ENCODE measurements around the gene GAL3ST1.
"Not testable (repeated sequence)": the region's sequence is repeated elsewhere in the genome, so short reads cannot be mapped to it uniquely, and the experiment has no call there.

Gene GAL3ST1

GRCh38 chr22:30547188-30547587 is 27.3 kb downstream of the GAL3ST1 start:
- TF ChIP-seq CTCF (IDR thresholded peaks at IDR 0.05; ENCODE audit: low read depth, low read length, missing control alignments), result no peak
- no peak overlapping the region for H3K4me3 ChIP-seq (ENCODE audit: low read depth, low read length)
- no peak for DNase-seq (ENCODE audit: low read depth)

- no peak for TF ChIP-seq CTCF (IDR thresholded peaks at IDR 0.05; ENCODE audit: low read depth, low read length, missing control alignments)
These were observed 27.8 kb downstream of the GAL3ST1 start, which contains the start of gene SEC14L6 for GRCh38 chr22:30546616-30547015. Gene SEC14L6 (minus strand): TSS chr22:30546741. CDS start chr22:30546682, 59 bp downstream.

GRCh38 chr22:30542811-30543188 is 31.7 kb downstream of the GAL3ST1 start:
- no peak for DNase-seq (ENCODE audit: low read depth)
- no peak overlapping the region for H3K4me3 ChIP-seq (ENCODE audit: low read depth, low read length)
- no peak for TF ChIP-seq CTCF (IDR thresholded peaks at IDR 0.05; ENCODE audit: low read depth, low read length, missing control alignments)

More at GRCh38 chr22:30546616-30547015, 27.8 kb downstream of the GAL3ST1 start, which contains the start of gene SEC14L6:
- H3K4me3 ChIP-seq (ENCODE audit: low read depth, low read length), result no peak within 1 kb of the TSS
- DNase-seq (ENCODE audit: low read depth), result no peak

GRCh38 chr22:30541961-30542810 is 32.3 kb downstream of the GAL3ST1 start:
- H3K4me3 ChIP-seq (ENCODE audit: low read depth, low read length), result no peak overlapping the region
- TF ChIP-seq CTCF (IDR thresholded peaks at IDR 0.05; ENCODE audit: low read depth, low read length, missing control alignments), result no peak
- DNase-seq (ENCODE audit: low read depth), result no peak

GRCh38 chr22:30541511-30541910 is 33.0 kb downstream of the GAL3ST1 start:
- not testable (repeated sequence) for H3K4me3 ChIP-seq (ENCODE audit: low read depth, low read length); DNase-seq (ENCODE audit: low read depth)

- no peak overlapping the region for H3K4me3 ChIP-seq (ENCODE audit: low read depth, low read length)
- no peak for DNase-seq (ENCODE audit: low read depth)
- no peak for TF ChIP-seq CTCF (IDR thresholded peaks at IDR 0.05; ENCODE audit: low read depth, low read length, missing control alignments)
These were observed 35.1 kb downstream of the GAL3ST1 start for GRCh38 chr22:30539368-30539767.

- no peak for DNase-seq (ENCODE audit: low read depth)
- no peak for TF ChIP-seq CTCF (IDR thresholded peaks at IDR 0.05; ENCODE audit: low read depth, low read length, missing control alignments)
- H3K4me3 ChIP-seq (ENCODE audit: low read depth, low read length), result no peak overlapping the region
These were observed 36.2 kb downstream of the GAL3ST1 start for GRCh38 chr22:30538280-30538679.

All from GM12864 (cell line).